DMS79 treated with DMSO at 0.1 percent for 48 hours (cell line): ENCODE data around the gene ROBO3.

ENCODE experiments used
- DNase-seq: peaks from one replicate; lab custom pipeline; 2025; lab: John Stamatoyannopoulos, UW

ROBO3 gene

GRCh38 chr11:124892750-124893454, 27.7 kb downstream of the ROBO3 start:
- DNase-seq: no peak

DNA sequence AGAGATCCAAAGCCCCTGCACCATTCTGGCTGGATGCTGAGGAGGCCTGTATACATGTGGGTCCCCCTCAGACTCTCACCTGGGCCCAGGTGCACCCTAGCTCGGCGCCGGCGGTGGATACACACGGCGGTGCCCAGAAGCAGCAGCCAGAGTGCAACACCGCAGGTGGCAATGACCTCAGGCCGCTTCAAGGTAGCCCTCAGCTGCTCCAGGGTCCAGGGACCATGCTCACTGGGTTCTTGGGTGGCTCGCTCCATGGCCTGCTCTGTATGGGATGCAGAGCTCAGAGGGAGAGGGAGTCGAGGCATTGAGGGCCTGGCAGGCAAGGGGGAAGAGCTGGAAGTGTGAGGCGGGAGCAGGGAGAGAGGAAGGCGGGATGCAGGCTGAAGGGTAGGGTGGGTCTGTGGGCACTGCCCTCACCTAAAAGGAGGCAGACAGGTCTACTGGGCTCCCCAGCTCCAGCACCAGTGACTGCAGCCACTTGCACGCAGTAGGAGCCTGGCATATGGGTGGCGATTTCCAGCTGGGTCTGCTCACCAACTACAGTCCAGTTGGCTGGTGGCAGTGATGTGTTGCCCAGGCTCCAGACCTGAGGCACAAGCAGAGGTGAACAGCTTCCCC, 28.7 kb downstream of the ROBO3 start:
- DNase-seq: no peak

GRCh38 chr11:124894606-124895430, 29.6 kb downstream of the ROBO3 start:
- DNase-seq: no peak

GRCh38 chr11:124895471-124895971, 30.3 kb downstream of the ROBO3 start:
- DNase-seq: no peak

GRCh38 chr11:124896071-124896750, 31.0 kb downstream of the ROBO3 start:
- DNase-seq: no peak

- DNase-seq: no peak
Measured at GRCh38 chr11:124896821-124897391, 31.7 kb downstream of the ROBO3 start.

GRCh38 chr11:124897674-124898262, 32.5 kb downstream of the ROBO3 start, which contains the start of gene ROBO4:
ROBO4 (minus strand) TSS chr11:124897865; CDS start chr11:124897795, 70 bp downstream.
- no peak for DNase-seq

GRCh38 chr11:124898263-124898680, 33.0 kb downstream of the ROBO3 start:
- DNase-seq: no peak

GRCh38 chr11:124898711-124899110, 33.5 kb downstream of the ROBO3 start:
- no peak for DNase-seq

DNA sequence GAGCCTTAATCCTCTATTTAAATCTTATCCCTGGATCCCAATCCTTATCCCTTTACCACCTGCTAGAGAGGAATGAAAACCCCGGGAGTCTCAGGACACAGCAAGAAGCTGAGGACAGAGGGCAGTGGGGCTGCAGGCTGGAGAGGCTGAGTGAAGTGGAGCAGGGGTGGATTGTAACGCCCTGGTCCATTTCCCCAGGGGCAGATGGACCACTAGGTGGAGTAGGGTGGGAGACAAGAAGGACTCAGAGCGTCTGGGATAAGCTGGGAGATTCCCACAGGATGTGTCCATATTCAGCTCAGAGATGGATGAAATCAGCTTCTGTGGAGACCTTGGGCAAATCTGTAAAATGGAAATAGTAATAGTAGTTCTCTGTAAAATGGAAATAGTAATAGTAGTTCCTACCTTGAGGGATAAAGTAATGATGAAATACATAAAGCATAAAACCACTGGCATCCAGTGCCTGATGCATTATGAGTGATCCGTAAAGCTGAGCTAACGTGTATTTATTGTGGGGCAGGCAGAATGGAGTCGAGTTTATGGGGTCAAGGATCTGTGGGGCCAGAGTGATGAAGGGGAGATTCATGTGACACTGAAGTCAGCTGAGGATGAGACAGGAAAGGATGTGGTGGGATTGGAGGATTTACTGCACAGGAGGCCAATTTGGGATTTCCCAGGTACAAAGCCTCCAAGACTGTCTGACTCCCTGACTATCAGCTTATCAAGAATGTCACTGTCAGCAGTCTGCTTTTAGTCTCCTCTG, 34.3 kb downstream of the ROBO3 start:
- DNase-seq: no peak

DNA sequence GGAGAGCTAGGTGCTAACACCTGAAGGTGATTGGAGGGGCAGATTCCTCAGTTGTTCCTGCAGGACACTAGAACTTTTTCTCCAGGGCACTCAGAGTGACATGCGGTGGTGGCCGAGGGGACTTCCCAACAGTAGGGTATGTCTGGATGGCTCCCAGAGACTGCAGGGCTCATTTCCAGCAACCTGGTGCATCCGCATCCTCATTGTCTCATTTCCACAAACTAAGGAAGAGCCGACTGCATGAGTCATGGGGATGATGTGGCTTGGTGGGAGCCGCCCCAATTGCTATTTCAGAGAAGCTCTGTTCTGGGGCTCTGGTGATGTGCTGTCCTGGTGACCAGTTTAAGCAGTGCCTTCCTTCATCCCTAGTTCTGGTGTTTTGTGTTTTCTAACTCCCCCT, 35.2 kb downstream of the ROBO3 start:
- no peak for DNase-seq

DNA sequence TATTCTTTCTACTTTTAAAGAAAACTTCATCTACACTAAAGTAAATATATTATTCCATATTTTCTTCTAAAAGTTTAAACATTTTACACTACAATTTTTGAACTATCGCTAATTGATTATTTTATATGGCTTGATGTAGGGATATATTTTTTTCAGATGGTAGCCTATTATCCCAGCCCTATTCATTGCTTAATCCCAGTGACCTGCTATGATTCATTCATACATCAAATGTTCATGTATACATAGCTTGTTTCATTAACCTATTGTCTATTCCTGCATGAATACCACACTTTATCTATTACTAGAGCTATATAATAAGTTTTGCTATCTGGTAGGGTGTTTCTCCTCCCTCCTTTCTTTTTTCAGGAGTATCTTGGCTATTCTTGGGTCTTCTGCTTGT, 37.4 kb downstream of the ROBO3 start:
- DNase-seq: no peak

GRCh38 chr11:124915541-124916369, 50.5 kb downstream of the ROBO3 start:
- no peak for DNase-seq

DNA sequence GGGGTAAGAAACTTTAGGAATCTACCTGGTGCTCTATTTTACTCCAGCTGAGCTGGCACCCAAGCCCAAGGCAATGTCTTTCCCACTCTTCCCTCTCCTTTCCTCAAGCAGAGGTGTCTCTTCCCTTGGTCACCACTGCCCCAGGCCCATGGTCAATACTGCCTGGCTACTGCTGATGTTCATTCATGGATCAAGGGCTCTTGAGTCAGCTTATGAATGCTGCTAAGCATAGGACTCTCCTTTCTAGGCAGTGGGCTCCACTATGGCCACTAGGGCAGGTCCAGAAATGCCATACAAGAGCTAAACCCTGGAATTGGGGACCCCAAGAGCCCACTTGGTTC, 51.1 kb downstream of the ROBO3 start:
- no peak for DNase-seq

GRCh38 chr11:124917115-124917637, 51.9 kb downstream of the ROBO3 start:
- no peak for DNase-seq

GRCh38 chr11:124918950-124919349, 53.7 kb downstream of the ROBO3 start, which contains the start of gene HEPN1:
HEPN1 (plus strand) TSS chr11:124919250.
- no peak for DNase-seq

- DNase-seq: no peak
Measured at GRCh38 chr11:124919898-124920297, 54.7 kb downstream of the ROBO3 start.

GRCh38 chr11:124920356-124920755, 55.1 kb downstream of the ROBO3 start:
- no peak for DNase-seq

DNA sequence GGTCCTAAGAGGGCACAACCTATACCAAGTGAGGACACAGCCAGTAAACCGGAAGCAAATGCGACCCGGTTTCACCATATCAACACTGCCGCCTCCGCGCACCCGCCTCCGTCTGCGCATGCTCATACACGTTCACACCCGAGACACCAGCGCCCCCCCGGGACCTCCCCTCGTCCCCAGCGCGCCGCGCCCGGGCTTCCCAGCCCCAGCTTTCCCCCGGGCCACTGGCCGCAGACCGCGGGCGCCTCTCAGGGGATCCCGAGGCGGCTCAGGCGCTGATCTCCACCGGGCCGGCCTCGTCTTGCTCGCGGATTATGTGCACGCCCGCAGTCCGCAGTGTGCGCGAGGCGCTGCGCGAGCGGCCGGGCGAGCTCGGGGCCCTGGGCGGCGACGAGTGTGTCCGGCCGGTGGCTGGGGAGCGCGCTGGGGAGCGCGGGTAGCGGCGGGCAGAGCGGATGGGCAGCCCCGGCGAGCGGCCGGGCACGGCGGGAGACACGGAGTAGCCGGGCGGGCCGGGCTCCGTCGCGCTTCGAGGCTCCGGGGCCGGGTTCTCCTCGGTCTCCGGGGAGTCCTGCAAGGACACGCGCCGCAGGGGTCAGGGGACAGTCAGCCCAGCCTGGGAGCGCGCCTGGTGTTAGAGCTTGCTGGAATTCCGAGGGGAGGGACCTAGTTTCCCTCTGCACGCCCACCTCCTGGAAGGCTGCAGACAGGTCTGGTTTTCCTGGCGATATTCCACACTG, 55.8 kb downstream of the ROBO3 start:
- no peak for DNase-seq
